SH-SY5Y (cell line): ENCODE results near the gene GRPEL2.

ENCODE experiments used
- GATA2 ChIP-seq: IDR thresholded peaks from 2 replicates; pipeline ENCODE4 v1.6.1; 2011; ENCODE audit warnings: mild to moderate bottlenecking, low read depth, low read length
- GATA3 ChIP-seq: IDR thresholded peaks from 2 replicates; pipeline ENCODE4 v1.6.1; 2011; ENCODE audit warnings: low read depth, mild to moderate bottlenecking, low read length, moderate library complexity

DNA sequence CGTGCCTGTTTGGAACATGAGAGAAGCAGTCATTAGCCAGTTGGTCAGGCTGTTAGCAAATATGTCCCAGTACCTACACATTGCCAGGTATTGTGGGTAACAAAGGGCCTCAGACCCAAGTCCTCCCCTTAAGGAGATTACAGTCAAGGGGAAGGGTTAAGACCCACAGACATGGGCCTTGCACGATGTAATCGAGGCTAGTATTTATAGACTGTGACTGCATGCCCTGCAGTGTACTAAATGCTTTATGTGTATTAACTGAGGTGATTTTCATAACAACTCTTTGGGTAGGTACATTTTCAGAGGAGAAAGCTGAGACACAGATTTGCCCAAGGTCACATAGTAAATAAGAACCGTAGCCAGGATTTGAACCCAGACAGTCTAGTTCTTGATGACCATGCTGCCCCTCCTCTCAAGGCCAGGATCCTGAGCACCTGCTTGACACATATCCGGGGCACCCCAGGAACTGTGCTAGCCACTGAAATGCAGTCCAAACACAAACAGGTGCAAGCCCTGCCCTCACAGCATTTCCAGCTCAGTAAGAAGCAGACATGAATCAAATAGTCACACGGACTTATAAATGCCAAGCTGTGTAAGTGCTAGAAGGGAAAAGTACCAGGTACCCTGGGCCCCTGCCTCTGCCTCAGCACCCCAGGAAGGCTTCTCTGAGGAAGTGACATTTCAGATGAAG, 32.0 kb upstream of the GRPEL2 start:
- no peak for TF ChIP-seq GATA3
- no peak for TF ChIP-seq GATA2
